K562 (cell line): ENCODE measurements around the gene CYP11A1. TPM values are rescaled to one million over a fixed set of nuclear protein-coding genes. Genes with fewer than 3 reads are reported as not detected.

Experiments used
- ADNP ChIP-seq: fragments of 200-800 bp; sonication (Bioruptor generic); IDR thresholded peaks from 2 replicates; pipeline ENCODE4 v1.6.1; 2016; ENCODE audit warnings: missing genetic modification characterization, missing compliant biosample characterization
- ATF7 ChIP-seq: fragments of 450-650 bp; IDR thresholded peaks from 2 replicates; pipeline ENCODE4 v1.7.1; 2014; ENCODE audit warnings: mild to moderate bottlenecking, moderate library complexity
- BACH1 ChIP-seq: fragments of 200-800 bp; sonication (Bioruptor generic); IDR thresholded peaks from 2 replicates; pipeline ENCODE4 v1.6.1; 2016; ENCODE audit warnings: missing genetic modification characterization, missing compliant biosample characterization
- CBX3 ChIP-seq, 2 experiments: IDR thresholded peaks; 1 replicate in 1 of 2; 2 replicates in 1 of 2; pipeline ENCODE4 v1.6.1; 2012; ENCODE audit warnings: inconsistent platforms in 2 of 2, low read length in 2 of 2, borderline replicate concordance in 1 of 2, control low read depth in 1 of 2
- FOSL1 ChIP-seq: fragments of 200-800 bp; sonication (Bioruptor generic); conservative IDR thresholded peaks from 2 replicates; pipeline ENCODE4 v1.6.1; 2016; ENCODE audit warnings: missing genetic modification characterization, missing compliant biosample characterization
- FOXA3 ChIP-seq, 2 experiments: fragments of 450-650 bp in 1 of 2; sonication (generic) in 1 of 2; formaldehyde crosslinking; IDR thresholded peaks in 1 of 2; conservative IDR thresholded peaks in 1 of 2; 2 replicates each; pipeline versions ENCODE4 v1.4.0 to v1.8.0; 2020 to 2022; ENCODE audit warnings: mild to moderate bottlenecking in 2 of 2, missing genetic modification reagents in 1 of 2
- HNRNPH1 ChIP-seq: fragments of 200-400 bp; formaldehyde crosslinking; optimal IDR thresholded peaks from 2 replicates; pipeline ENCODE3; 2017; ENCODE audit warnings: low read depth, mild to moderate bottlenecking, low read length, moderate library complexity
- POLR2A ChIP-seq: fragments of 450-650 bp; conservative IDR thresholded peaks from 2 replicates; pipeline ENCODE4 v1.6.1; 2016
- SIRT6 ChIP-seq: IDR thresholded peaks from one replicate; pipeline ENCODE4 v1.6.1; 2012; ENCODE audit warnings: low read depth, mild to moderate bottlenecking, control low read depth, inconsistent platforms, low read length, moderate library complexity
- TGIF2 ChIP-seq: sonication (generic); formaldehyde crosslinking; IDR thresholded peaks from 2 replicates; pipeline ENCODE4 v1.8.1; 2022; ENCODE audit warnings: mild to moderate bottlenecking, missing genetic modification reagents, moderate library complexity
- ZNF165 ChIP-seq: fragments of 250-450 bp; sonication (Bioruptor Pico); IDR thresholded peaks from 2 replicates; pipeline ENCODE4 v1.4.0; 2020; ENCODE audit warnings: borderline replicate concordance
- ZNF311 ChIP-seq: fragments of 250-450 bp; sonication (Bioruptor Pico); IDR thresholded peaks from 2 replicates; pipeline ENCODE4 v1.4.0; 2020; ENCODE audit warnings: mild to moderate bottlenecking, moderate library complexity
- ZNF347 ChIP-seq: fragments of 450-650 bp; formaldehyde crosslinking; IDR thresholded peaks from 2 replicates; pipeline ENCODE4 v1.4.0; 2020; ENCODE audit warnings: low read depth, mild to moderate bottlenecking, moderate library complexity
- ZNF57 ChIP-seq: fragments of 450-650 bp; formaldehyde crosslinking; IDR thresholded peaks from 2 replicates; pipeline ENCODE4 v1.4.0; 2020; ENCODE audit warnings: mild to moderate bottlenecking, moderate library complexity
- ZNF583 ChIP-seq: fragments of 250-450 bp; sonication (Bioruptor Pico); IDR thresholded peaks from 2 replicates; pipeline ENCODE4 v1.4.0; 2020
- polyA plus RNA-seq, 8 experiments: library from polyadenylated mRNA; depleted of rRNA in 4 of 8; stranded (reverse) in 5 of 8; unstranded in 3 of 8; fragments of >200 nt; fragmentation: Nextera tagmentation in 2 of 8; fragmentation: Illumina TruSeq in 1 of 8; extraction: Ambion mirVana in 2 of 8; extraction: Trizol in 1 of 8; gene quantifications; 2 replicates each; pipeline versions ENCODE4 v1.2.1 to v1.2.3, GENCODE V29; 2011 to 2014; ENCODE audit warnings: inconsistent platforms in 1 of 8, missing spikeins in 1 of 8
- total RNA-seq, 7 experiments: library from RNA; depleted of rRNA in 6 of 7; stranded (reverse); fragments of >200 nt in 6 of 7; fragmentation: Illumina TruSeq in 2 of 7; extraction: Trizol in 2 of 7; gene quantifications; 2 replicates each; pipeline versions ENCODE4 v1.2.1 to v1.2.3, GENCODE V29; 2011 to 2021; ENCODE audit warnings: low replicate concordance in 1 of 7
- TF ChIP-seq, protein P1 (sequence below): sonication (generic); formaldehyde crosslinking; IDR thresholded peaks from 2 replicates; pipeline ENCODE4 v1.8.0; 2022; ENCODE audit warnings: mild to moderate bottlenecking, missing genetic modification reagents
- TF ChIP-seq, protein P2 (sequence below): fragments of 450-650 bp; IDR thresholded peaks from 2 replicates; pipeline ENCODE4 v1.6.1; 2016; ENCODE audit warnings: missing biosample characterization, missing genetic modification characterization
- TF ChIP-seq, protein P3 (sequence below): sonication (generic); formaldehyde crosslinking; IDR thresholded peaks from 2 replicates; pipeline ENCODE4 v1.8.0; 2022; ENCODE audit warnings: missing genetic modification reagents, mild to moderate bottlenecking, moderate library complexity, borderline replicate concordance
- TF ChIP-seq, protein P4 (sequence below), 3 experiments: IDR thresholded peaks in 2 of 3; conservative IDR thresholded peaks in 1 of 3; 2 replicates each; pipeline ENCODE4 v1.5.1; 2011 to 2012; ENCODE audit warnings: low read length in 3 of 3, mild to moderate bottlenecking in 3 of 3, control low read depth in 2 of 3, improper control_type of control experiment in 1 of 3, inconsistent platforms in 1 of 3, low read depth in 1 of 3, mixed read lengths in 1 of 3, moderate library complexity in 1 of 3; ENCODE audit not compliant: insufficient read depth in 2 of 3

Gene CYP11A1
- total and polyA plus RNA-seq, 9 of the 15 experiments (the other 6 are each of a cell fraction or from before 2014, with no cell fraction given): 0.06 to 0.24 (median 0.10) TPM; not detected in 4

DNA sequence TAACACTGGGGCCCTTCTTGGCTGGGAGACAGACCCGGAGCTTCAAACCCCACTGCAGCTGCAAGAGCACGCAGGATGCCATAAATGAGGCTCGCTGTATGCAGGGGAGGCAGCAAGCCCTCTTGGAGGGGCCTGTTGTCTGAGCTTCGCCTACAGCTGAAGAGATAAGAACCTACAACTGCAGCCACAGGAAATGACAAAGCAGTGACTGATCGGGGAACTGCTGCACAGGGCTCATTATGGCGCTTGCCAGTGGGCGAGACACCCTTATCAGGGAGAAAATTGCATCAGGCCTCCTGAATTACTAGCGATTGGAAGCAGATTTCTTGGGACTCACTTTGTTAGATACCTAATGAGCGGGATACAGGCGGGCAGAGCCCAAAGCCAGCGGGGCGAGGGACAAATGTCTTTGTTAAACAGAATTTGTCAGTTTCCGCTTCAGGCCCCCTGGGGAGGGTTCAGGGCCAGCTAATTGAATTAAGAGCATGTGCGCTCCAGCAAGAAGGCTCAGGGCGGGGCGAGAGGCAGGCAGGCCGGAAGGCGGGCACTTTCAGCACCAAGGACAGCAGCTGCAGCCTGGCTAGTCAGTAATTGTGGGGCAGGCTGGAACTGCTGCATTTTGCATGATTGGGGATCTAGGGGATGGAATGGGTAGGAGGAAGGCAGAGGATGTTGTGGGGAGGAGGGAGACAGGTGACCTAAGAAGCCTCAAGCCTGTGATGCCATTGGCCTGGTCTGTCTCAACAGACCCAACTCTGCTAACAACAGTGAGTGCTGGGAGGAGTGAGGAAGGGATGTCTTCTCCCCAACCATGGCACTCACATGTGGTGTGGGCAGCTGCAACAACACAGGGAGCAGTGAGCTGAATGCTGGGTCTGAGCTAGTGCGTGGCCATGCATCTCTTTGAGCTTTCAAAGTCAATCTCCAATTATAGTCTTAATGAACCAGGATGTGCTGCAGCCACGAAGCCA lies 76.1 kb downstream of the CYP11A1 start (continued):
- TF ChIP-seq, protein P1, sequence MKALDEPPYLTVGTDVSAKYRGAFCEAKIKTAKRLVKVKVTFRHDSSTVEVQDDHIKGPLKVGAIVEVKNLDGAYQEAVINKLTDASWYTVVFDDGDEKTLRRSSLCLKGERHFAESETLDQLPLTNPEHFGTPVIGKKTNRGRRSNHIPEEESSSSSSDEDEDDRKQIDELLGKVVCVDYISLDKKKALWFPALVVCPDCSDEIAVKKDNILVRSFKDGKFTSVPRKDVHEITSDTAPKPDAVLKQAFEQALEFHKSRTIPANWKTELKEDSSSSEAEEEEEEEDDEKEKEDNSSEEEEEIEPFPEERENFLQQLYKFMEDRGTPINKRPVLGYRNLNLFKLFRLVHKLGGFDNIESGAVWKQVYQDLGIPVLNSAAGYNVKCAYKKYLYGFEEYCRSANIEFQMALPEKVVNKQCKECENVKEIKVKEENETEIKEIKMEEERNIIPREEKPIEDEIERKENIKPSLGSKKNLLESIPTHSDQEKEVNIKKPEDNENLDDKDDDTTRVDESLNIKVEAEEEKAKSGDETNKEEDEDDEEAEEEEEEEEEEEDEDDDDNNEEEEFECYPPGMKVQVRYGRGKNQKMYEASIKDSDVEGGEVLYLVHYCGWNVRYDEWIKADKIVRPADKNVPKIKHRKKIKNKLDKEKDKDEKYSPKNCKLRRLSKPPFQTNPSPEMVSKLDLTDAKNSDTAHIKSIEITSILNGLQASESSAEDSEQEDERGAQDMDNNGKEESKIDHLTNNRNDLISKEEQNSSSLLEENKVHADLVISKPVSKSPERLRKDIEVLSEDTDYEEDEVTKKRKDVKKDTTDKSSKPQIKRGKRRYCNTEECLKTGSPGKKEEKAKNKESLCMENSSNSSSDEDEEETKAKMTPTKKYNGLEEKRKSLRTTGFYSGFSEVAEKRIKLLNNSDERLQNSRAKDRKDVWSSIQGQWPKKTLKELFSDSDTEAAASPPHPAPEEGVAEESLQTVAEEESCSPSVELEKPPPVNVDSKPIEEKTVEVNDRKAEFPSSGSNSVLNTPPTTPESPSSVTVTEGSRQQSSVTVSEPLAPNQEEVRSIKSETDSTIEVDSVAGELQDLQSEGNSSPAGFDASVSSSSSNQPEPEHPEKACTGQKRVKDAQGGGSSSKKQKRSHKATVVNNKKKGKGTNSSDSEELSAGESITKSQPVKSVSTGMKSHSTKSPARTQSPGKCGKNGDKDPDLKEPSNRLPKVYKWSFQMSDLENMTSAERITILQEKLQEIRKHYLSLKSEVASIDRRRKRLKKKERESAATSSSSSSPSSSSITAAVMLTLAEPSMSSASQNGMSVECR (CRISPR knock-in tag): peak; percentile 97
- TF ChIP-seq BACH1 (tag) (peak; percentile 44; the same call in 1 of the 2 replicates), ATF7 (0 out of 2 replicates have a peak, but pooled peaks have one; percentile 21), ZNF311 (CRISPR knock-in tag) (peak; percentile 69; the same call in 1 of the 2 replicates), CBX3 (IDR thresholded peaks at IDR 0.05; ENCODE audit: borderline replicate concordance in 1 of 2, low read length in 2 of 2) (peak in 1 of 2 experiments; percentile 23; a peak in 1 of 3 replicates), ZNF347 (CRISPR knock-in tag) (no peak), FOXA3 (CRISPR knock-in tag; conservative IDR thresholded peaks at IDR 0.05 in 1 of 2, IDR thresholded peaks at IDR 0.05 in 1 of 2) (peak in 1 of 2 experiments; percentile 66; a peak in 1 of 4 replicates), HNRNPH1 (no peak), POLR2A (no peak), ZNF583 (CRISPR knock-in tag) (no peak), ZNF57 (CRISPR knock-in tag) (no peak), TGIF2 (CRISPR knock-in tag) (no peak; the same call in 1 of the 2 replicates), FOSL1 (peak; percentile 80), ADNP (no peak), SIRT6 (no peak), ZNF165 (no peak)
- TF ChIP-seq, protein P2, sequence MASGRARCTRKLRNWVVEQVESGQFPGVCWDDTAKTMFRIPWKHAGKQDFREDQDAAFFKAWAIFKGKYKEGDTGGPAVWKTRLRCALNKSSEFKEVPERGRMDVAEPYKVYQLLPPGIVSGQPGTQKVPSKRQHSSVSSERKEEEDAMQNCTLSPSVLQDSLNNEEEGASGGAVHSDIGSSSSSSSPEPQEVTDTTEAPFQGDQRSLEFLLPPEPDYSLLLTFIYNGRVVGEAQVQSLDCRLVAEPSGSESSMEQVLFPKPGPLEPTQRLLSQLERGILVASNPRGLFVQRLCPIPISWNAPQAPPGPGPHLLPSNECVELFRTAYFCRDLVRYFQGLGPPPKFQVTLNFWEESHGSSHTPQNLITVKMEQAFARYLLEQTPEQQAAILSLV (tag): no peak
- TF ChIP-seq, protein P3, sequence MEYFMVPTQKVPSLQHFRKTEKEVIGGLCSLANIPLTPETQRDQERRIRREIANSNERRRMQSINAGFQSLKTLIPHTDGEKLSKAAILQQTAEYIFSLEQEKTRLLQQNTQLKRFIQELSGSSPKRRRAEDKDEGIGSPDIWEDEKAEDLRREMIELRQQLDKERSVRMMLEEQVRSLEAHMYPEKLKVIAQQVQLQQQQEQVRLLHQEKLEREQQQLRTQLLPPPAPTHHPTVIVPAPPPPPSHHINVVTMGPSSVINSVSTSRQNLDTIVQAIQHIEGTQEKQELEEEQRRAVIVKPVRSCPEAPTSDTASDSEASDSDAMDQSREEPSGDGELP (CRISPR knock-in tag): peak; percentile 90
- TF ChIP-seq, protein P4, sequence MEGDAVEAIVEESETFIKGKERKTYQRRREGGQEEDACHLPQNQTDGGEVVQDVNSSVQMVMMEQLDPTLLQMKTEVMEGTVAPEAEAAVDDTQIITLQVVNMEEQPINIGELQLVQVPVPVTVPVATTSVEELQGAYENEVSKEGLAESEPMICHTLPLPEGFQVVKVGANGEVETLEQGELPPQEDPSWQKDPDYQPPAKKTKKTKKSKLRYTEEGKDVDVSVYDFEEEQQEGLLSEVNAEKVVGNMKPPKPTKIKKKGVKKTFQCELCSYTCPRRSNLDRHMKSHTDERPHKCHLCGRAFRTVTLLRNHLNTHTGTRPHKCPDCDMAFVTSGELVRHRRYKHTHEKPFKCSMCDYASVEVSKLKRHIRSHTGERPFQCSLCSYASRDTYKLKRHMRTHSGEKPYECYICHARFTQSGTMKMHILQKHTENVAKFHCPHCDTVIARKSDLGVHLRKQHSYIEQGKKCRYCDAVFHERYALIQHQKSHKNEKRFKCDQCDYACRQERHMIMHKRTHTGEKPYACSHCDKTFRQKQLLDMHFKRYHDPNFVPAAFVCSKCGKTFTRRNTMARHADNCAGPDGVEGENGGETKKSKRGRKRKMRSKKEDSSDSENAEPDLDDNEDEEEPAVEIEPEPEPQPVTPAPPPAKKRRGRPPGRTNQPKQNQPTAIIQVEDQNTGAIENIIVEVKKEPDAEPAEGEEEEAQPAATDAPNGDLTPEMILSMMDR (IDR thresholded peaks at IDR 0.05 in 2 of 3, conservative IDR thresholded peaks at IDR 0.05 in 1 of 3; ENCODE audit: insufficient read depth in 2 of 3, low read depth in 1 of 3, low read length in 3 of 3): no peak
